ENCODE data around the gene MBOAT7. TPM values are rescaled to one million over a fixed set of nuclear protein-coding genes. Genes with fewer than 3 reads are reported as not detected.

The MBOAT7 gene
- total RNA-seq, 1 experiment from 2014 or later = 109 TPM

GRCh38 chr19:54209058-54209810, 19.9 kb upstream of the MBOAT7 start (continued):
- TF ChIP-seq EMX1 (CRISPR knock-in tag; IDR thresholded peaks at IDR 0.05) (peak; percentile 20; the same call in 1 of the 2 replicates), ZNF138 (CRISPR knock-in tag; conservative IDR thresholded peaks at IDR 0.05) (no peak)

GRCh38 chr19:54208784-54209057, 19.3 kb upstream of the MBOAT7 start:
- CTCF ChIA-PET = interaction anchor here (0.8 to 2.6 kb wide), 4 partner anchors 19 to 57 kb away, joined by 4 to 14 read pairs (median 4); partner anchors contain the start of gene MBOAT7
- POLR2A ChIA-PET = interaction anchor here (1.5 to 3.9 kb wide), 4 partner anchors 9 to 57 kb away, joined by 4 to 21 read pairs (median 7); partner anchors contain the start of genes MBOAT7, RPS9 and TSEN34
- H3K4me3 Mint-ChIP-seq = no peak overlapping the region
- ATAC-seq (peak; percentile 18; the same call in 1 of the 2 replicates), DNase-seq (ENCODE audit: low spot score) (no peak)
- H3K36me3 Mint-ChIP-seq = peaks cover 52% of the 10 kb centered on the region
- peaks cover 40% of the 10 kb centered on the region for H3K4me1 Mint-ChIP-seq
- H3K27me3 Mint-ChIP-seq (ENCODE audit: low read depth) = no peaks in the 10 kb centered on the region; the same call in 1 of the 2 replicates
- peak overlapping the region; percentile 97 for H3K27ac Mint-ChIP-seq
- TF ChIP-seq ZNF281 (CRISPR knock-in tag; IDR thresholded peaks at IDR 0.05) (no peak), FOXP1 (CRISPR knock-in tag; IDR thresholded peaks at IDR 0.05; ENCODE audit: borderline replicate concordance) (no peak), TEAD4 (CRISPR knock-in tag; IDR thresholded peaks at IDR 0.05) (no peak), USF1 (CRISPR knock-in tag; IDR thresholded peaks at IDR 0.05) (0 out of 2 replicates have a peak, but pooled peaks have one; percentile 38), NR1H2 (CRISPR knock-in tag; IDR thresholded peaks at IDR 0.05) (no peak), CDX4 (CRISPR knock-in tag; IDR thresholded peaks at IDR 0.05; ENCODE audit: borderline replicate concordance) (no peak), ZNF219 (CRISPR knock-in tag; IDR thresholded peaks at IDR 0.05; ENCODE audit: borderline replicate concordance) (peak; percentile 53; the same call in 1 of the 2 replicates), SMAD3 (CRISPR knock-in tag; IDR thresholded peaks at IDR 0.05; ENCODE audit: borderline replicate concordance) (0 out of 2 replicates have a peak, but pooled peaks have one; percentile 2), ZNF532 (CRISPR knock-in tag; IDR thresholded peaks at IDR 0.05; ENCODE audit: borderline replicate concordance) (0 out of 2 replicates have a peak, but pooled peaks have one; percentile 1), ZNF121 (CRISPR knock-in tag; IDR thresholded peaks at IDR 0.05) (peak; percentile 57), ATF1 (CRISPR knock-in tag; IDR thresholded peaks at IDR 0.05) (no peak), ZNF423 (CRISPR knock-in tag; IDR thresholded peaks at IDR 0.05) (no peak), NFATC4 (CRISPR knock-in tag; IDR thresholded peaks at IDR 0.05) (no peak)
- H3K9me3 Mint-ChIP-seq = no peaks in the 10 kb centered on the region

All from WTC11 (cell line).